ENCODE results near the gene CABLES1.

The CABLES1 gene

DNA sequence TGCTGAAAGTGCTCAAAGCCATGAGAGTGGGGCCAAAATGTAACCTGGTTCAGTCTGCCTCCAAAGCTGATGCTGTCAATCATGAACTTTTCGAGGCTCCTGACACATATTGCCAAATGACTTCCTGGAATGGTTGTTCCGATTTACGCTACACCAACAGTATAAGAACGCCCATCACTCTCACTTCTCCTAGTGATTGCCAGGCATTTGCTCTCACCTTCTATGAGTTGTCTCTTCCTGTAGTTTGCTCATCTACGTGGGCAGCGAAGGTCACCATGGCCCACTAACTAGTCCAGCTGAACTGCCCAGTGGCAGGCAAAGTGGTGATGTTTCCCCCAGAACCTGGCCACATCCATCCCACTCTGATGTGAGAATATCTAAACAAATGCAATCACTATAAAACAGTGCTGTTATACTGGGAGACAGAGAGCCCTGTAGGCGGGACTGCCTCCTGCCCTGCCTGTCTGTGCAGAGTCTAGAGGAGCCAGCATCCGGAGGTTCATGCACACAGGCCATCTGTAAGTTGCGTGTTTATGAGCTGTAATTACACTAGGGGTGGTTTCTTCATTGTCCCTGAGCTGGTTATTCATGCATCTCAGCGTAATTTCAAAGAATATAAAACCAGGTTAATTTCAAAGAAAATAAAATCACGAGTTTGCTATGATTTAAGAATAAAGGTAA lies 8.8 kb upstream of the CABLES1 start:
- Histone ChIP-seq H3F3A (ENCODE audit: insufficient read depth) (no peaks in the 10 kb centered on the region), H3K9me2 (replicated peaks; ENCODE audit: insufficient read depth, low read length) (no peaks in the 10 kb centered on the region), H3K9ac (ENCODE audit: low read length) (no peak overlapping the region), H2AFZ (ENCODE audit: low read depth, low read length, severe bottlenecking) (no peak overlapping the region), H3K27me3 (ENCODE audit: low read length) (no peaks in the 10 kb centered on the region), H4K20me1 (ENCODE audit: low read depth, low read length) (no peaks in the 10 kb centered on the region), H3K4me3 (ENCODE audit: insufficient read depth, low read length, poor library complexity, severe bottlenecking) (no peak overlapping the region), H3K4me2 (ENCODE audit: low read depth, low read length, poor library complexity, severe bottlenecking) (no peak overlapping the region), H3K79me2 (ENCODE audit: insufficient read depth, low read length) (no peaks in the 10 kb centered on the region), H3K27ac (ENCODE audit: low read depth, low read length) (no peak overlapping the region), H3K9me3 (ENCODE audit: insufficient read depth, low read length) (no peaks in the 10 kb centered on the region), H3K36me3 (ENCODE audit: low read length) (no peaks in the 10 kb centered on the region)
- no peak for TF ChIP-seq EZH2phosphoT487 (conservative IDR thresholded peaks at IDR 0.05; ENCODE audit: low read length)
- TF ChIP-seq, protein P1, sequence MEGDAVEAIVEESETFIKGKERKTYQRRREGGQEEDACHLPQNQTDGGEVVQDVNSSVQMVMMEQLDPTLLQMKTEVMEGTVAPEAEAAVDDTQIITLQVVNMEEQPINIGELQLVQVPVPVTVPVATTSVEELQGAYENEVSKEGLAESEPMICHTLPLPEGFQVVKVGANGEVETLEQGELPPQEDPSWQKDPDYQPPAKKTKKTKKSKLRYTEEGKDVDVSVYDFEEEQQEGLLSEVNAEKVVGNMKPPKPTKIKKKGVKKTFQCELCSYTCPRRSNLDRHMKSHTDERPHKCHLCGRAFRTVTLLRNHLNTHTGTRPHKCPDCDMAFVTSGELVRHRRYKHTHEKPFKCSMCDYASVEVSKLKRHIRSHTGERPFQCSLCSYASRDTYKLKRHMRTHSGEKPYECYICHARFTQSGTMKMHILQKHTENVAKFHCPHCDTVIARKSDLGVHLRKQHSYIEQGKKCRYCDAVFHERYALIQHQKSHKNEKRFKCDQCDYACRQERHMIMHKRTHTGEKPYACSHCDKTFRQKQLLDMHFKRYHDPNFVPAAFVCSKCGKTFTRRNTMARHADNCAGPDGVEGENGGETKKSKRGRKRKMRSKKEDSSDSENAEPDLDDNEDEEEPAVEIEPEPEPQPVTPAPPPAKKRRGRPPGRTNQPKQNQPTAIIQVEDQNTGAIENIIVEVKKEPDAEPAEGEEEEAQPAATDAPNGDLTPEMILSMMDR (IDR thresholded peaks at IDR 0.05; ENCODE audit: insufficient read depth, low read length, poor library complexity, severe bottlenecking), result no peak

DNA sequence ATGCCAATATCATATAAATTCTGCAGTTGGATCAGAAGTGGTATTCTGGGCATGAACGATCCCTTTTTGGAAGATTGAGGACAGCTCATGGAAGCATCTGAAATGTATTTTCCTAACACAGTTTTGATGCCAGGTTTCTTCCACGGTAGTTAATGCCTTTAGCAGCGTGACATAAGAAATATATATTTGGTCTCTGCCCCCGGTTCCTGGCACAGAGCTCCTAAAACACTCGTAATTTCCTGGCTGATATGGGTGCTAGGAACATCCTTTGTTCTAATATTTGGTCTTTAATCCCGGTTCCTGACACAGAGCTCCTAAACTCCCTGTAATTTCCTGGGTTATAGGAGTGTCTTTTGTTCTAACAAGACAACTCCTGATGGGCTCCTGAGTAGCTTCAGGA lies 8.2 kb upstream of the CABLES1 start:
- Histone ChIP-seq H3K27me3 (ENCODE audit: low read length) (no peaks in the 10 kb centered on the region), H3K27ac (ENCODE audit: low read depth, low read length) (no peak overlapping the region), H3F3A (ENCODE audit: insufficient read depth) (no peaks in the 10 kb centered on the region), H3K79me2 (ENCODE audit: insufficient read depth, low read length) (no peaks in the 10 kb centered on the region), H4K20me1 (ENCODE audit: low read depth, low read length) (no peaks in the 10 kb centered on the region), H3K4me3 (ENCODE audit: insufficient read depth, low read length, poor library complexity, severe bottlenecking) (no peak overlapping the region), H3K36me3 (ENCODE audit: low read length) (no peaks in the 10 kb centered on the region), H2AFZ (ENCODE audit: low read depth, low read length, severe bottlenecking) (no peak overlapping the region), H3K9me3 (ENCODE audit: insufficient read depth, low read length) (no peaks in the 10 kb centered on the region), H3K4me2 (ENCODE audit: low read depth, low read length, poor library complexity, severe bottlenecking) (no peak overlapping the region), H3K9ac (ENCODE audit: low read length) (no peak overlapping the region), H3K9me2 (replicated peaks; ENCODE audit: insufficient read depth, low read length) (no peaks in the 10 kb centered on the region)
- TF ChIP-seq EZH2phosphoT487 (conservative IDR thresholded peaks at IDR 0.05; ENCODE audit: low read length), result no peak
- TF ChIP-seq, protein P1 (IDR thresholded peaks at IDR 0.05; ENCODE audit: insufficient read depth, low read length, poor library complexity, severe bottlenecking), result no peak

DNA sequence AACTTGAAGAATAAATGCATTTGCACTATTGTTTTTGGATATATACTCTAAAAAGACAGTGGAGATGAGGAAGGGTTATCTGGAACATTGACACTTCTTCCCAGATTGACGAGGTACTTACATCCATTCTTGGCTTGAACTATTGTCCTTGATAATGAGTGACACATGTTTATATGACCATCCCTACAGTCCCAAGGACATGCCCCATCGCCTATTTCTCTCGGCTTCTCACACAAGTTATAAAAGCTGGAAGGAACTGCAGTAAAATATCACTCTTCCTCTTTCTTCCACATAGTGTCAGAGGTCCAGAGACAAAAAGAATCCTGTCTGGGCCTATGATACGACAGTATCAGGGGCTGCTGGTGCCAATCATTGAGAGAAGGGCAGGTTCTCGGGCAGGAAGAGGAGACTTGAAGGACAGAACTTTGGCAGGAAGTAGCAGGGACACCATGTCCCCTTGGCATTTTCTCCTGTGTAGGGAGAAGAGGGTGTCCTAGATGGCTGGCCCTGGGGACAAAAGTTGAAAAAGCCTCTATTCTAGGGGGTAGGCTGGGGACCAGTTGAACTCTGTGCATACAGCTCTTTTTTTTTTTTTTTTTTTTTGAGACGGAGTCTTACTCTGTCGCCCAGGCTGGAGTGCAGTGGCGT lies 5.8 kb upstream of the CABLES1 start:
- no peaks in the 10 kb centered on the region for H3K79me2 ChIP-seq (ENCODE audit: insufficient read depth, low read length)
- H3K9me2 ChIP-seq (replicated peaks; ENCODE audit: insufficient read depth, low read length), result no peaks in the 10 kb centered on the region
- no peak overlapping the region for H3K4me3 ChIP-seq (ENCODE audit: insufficient read depth, low read length, poor library complexity, severe bottlenecking)
- no peak overlapping the region for H3K9ac ChIP-seq (ENCODE audit: low read length)
- TF ChIP-seq, protein P1 (IDR thresholded peaks at IDR 0.05; ENCODE audit: insufficient read depth, low read length, poor library complexity, severe bottlenecking), result no peak
- no peak for TF ChIP-seq EZH2phosphoT487 (conservative IDR thresholded peaks at IDR 0.05; ENCODE audit: low read length)
- H3K4me2 ChIP-seq (ENCODE audit: low read depth, low read length, poor library complexity, severe bottlenecking), result no peak overlapping the region
- no peaks in the 10 kb centered on the region for H3K9me3 ChIP-seq (ENCODE audit: insufficient read depth, low read length)
- H4K20me1 ChIP-seq (ENCODE audit: low read depth, low read length), result no peaks in the 10 kb centered on the region
- no peak overlapping the region for H3K27ac ChIP-seq (ENCODE audit: low read depth, low read length)
- peaks cover 9% of the 10 kb centered on the region for H3F3A ChIP-seq (ENCODE audit: insufficient read depth)
- no peak overlapping the region for H2AFZ ChIP-seq (ENCODE audit: low read depth, low read length, severe bottlenecking)
- no peaks in the 10 kb centered on the region for H3K27me3 ChIP-seq (ENCODE audit: low read length)
- no peaks in the 10 kb centered on the region for H3K36me3 ChIP-seq (ENCODE audit: low read length)

All from SU-DHL-6 (cell line).